ENCODE measurements around the gene GNPTAB. TPM values are rescaled to one million over a fixed set of nuclear protein-coding genes. Genes with fewer than 3 reads are reported as not detected.

The GNPTAB gene
- total and polyA plus RNA-seq, 2 of the 8 experiments (the other 6 are each of a cell fraction or from before 2014, with no cell fraction given), result 21.5 to 51.3 TPM

DNA sequence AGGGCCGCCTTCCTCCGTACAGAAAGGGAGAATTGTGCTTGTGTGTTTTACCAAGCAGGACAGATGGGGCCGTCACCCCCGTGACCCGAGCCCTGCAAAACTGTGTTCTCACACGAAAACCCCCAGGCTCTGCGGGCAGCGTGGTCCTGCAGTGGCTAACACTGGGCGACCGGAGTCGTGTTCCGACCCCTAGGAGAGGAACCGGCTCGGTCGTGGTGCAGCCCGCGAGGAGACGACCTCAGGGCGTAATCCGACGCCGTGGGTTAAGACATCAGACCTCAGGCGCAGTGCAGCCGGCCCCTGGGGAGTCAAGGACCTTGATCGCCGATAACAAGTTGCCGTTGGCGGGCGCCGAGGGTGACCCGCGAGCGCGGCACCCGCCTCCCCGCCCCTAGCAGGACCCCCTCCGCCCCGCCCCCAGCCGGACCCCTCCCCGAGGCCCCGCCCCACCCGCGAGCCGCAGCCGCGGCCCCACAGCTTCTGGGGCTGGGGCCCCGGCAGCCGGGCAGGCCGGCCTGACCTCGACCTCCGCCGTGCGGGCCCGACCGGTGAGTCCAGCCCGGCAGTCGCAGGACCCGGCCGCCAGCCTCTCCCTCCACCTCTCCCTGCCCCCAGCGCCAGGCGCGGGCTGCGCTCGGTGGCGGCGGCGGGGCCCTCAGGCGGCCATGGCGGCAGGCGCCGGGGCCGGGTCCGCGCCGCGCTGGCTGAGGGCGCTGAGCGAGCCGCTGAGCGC, 133.4 kb downstream of the GNPTAB start, which contains the start of gene CHPT1 (continued):
- TF ChIP-seq KDM4A (IDR thresholded peaks at IDR 0.05; ENCODE audit: low read depth, low read length, severe bottlenecking), result peak; percentile 54
- TF ChIP-seq BACH1 (IDR thresholded peaks at IDR 0.05; ENCODE audit: low read length), result peak; percentile 45; the same call in 1 of the 2 replicates
- TF ChIP-seq TEAD4 (IDR thresholded peaks at IDR 0.05; ENCODE audit: low read depth, low read length), result no peak
- TF ChIP-seq, protein P1, sequence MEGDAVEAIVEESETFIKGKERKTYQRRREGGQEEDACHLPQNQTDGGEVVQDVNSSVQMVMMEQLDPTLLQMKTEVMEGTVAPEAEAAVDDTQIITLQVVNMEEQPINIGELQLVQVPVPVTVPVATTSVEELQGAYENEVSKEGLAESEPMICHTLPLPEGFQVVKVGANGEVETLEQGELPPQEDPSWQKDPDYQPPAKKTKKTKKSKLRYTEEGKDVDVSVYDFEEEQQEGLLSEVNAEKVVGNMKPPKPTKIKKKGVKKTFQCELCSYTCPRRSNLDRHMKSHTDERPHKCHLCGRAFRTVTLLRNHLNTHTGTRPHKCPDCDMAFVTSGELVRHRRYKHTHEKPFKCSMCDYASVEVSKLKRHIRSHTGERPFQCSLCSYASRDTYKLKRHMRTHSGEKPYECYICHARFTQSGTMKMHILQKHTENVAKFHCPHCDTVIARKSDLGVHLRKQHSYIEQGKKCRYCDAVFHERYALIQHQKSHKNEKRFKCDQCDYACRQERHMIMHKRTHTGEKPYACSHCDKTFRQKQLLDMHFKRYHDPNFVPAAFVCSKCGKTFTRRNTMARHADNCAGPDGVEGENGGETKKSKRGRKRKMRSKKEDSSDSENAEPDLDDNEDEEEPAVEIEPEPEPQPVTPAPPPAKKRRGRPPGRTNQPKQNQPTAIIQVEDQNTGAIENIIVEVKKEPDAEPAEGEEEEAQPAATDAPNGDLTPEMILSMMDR (IDR thresholded peaks at IDR 0.05; ENCODE audit: control extremely low read depth in 1 of 3, insufficient read depth in 1 of 3, low read depth in 1 of 3, low read length in 3 of 3), result no peak
- TF ChIP-seq RBBP5 (IDR thresholded peaks at IDR 0.05; ENCODE audit: borderline replicate concordance, low read depth, low read length), result no peak
- no peak for TF ChIP-seq SP1 (IDR thresholded peaks at IDR 0.05; ENCODE audit: low read depth, low read length)
- TF ChIP-seq HDAC2 (IDR thresholded peaks at IDR 0.05; ENCODE audit: borderline replicate concordance in 1 of 2, low read depth in 2 of 2, low read length in 2 of 2), result no peak
- TF ChIP-seq RXRA (IDR thresholded peaks at IDR 0.05; ENCODE audit: insufficient read depth, low read depth, low read length), result no peak
